HCT116 (cell line): ENCODE data around the gene ANKRD10. TPM values are rescaled to one million over a fixed set of nuclear protein-coding genes. Genes with fewer than 3 reads are reported as not detected.

Source experiments
- ATAC-seq: fragments of 200-7000 bp; cut with Tn5 transposase; 2 replicates; pipeline ENCODE4 v1.9.1; 2020; ENCODE audit warnings: mild to moderate bottlenecking, moderate library complexity
- BruUV-seq: library from RNA; stranded (reverse); fragments of 400-500 nt; replicated peaks from 2 replicates; lab custom pipeline; 2021; lab: Mats Ljungman, UMichigan
- CTCF ChIA-PET: fragments of 300-600 bp; sonication (Branson Sonifier 250); formaldehyde crosslinking; loops from one replicate; lab custom pipeline; 2021; ENCODE audit warnings: antibody characterized with exemption; lab: Charles Lee
- POLR2A ChIA-PET: fragments of 300-600, 350-600 bp; sonication (Branson Sonifier 250); formaldehyde crosslinking; loops from one replicate; lab custom pipeline; 2021; ENCODE audit warnings: antibody characterized with exemption; lab: Charles Lee
- RAD21 ChIA-PET, 2 experiments: fragments of 300-600 bp; sonication (Branson Sonifier 250); formaldehyde crosslinking; loops; one replicate each; lab custom pipeline; 2023; ENCODE audit warnings: low total read pairs in 2 of 2; ENCODE audit not compliant: uncharacterized antibody in 2 of 2, unreplicated experiment in 2 of 2, low non-redundant PET in 1 of 2; lab: Charles Lee
- DNase-seq: peaks from one replicate; pipeline ENCODE4 v3.0.0-alpha.2; 2010; ENCODE audit warnings: low read depth, low spot score
- H2AFZ ChIP-seq: fragments of 200-600 bp; shearing (Covaris generic), sonication (generic); 2 replicates; pipeline ENCODE4 v1.6.1; 2017; ENCODE audit warnings: low read depth, mixed run types, mixed read lengths, antibody characterized with exemption, low read length; ENCODE audit not compliant: poor library complexity, severe bottlenecking
- H3K27ac ChIP-seq: 2 replicates; pipeline ENCODE4 v1.5.1; 2012; ENCODE audit warnings: low read depth, low read length
- H3K27me3 ChIP-seq: fragments of 200-600 bp; sonication (generic); 2 replicates; pipeline ENCODE4 v1.6.1; 2016; ENCODE audit warnings: mixed run types, low read length, mixed read lengths; ENCODE audit not compliant: insufficient read depth
- H3K36me3 ChIP-seq, 2 experiments: fragments of 200-500 bp in 1 of 2; fragments of 200-600 bp in 1 of 2; sonication (Bioruptor generic) in 1 of 2; sonication (generic) in 1 of 2; 2 replicates each; pipeline versions ENCODE4 v1.5.1 to v1.6.1; 2014 to 2016; ENCODE audit warnings: low read length in 2 of 2, inconsistent platforms in 1 of 2, mixed read lengths in 1 of 2, mixed run types in 1 of 2; ENCODE audit not compliant: insufficient read depth in 2 of 2, control insufficient read depth in 1 of 2
- H3K4me1 ChIP-seq, 2 experiments: fragments of 200-600 bp in 1 of 2; sonication (generic) in 1 of 2; 2 replicates each; pipeline versions ENCODE4 v1.5.1 to v1.6.1; 2012 to 2017; ENCODE audit warnings: low read length in 2 of 2, inconsistent platforms in 1 of 2, mild to moderate bottlenecking in 1 of 2, mixed read lengths in 1 of 2, mixed run types in 1 of 2, moderate library complexity in 1 of 2; ENCODE audit not compliant: insufficient read depth in 2 of 2, control insufficient read depth in 1 of 2
- H3K4me2 ChIP-seq: fragments of 200-600 bp; sonication (generic); 2 replicates; pipeline ENCODE4 v1.6.1; 2017; ENCODE audit warnings: mixed run types, low read length, mixed read lengths
- H3K4me3 ChIP-seq, 2 experiments: fragments of 200-600 bp in 1 of 2; sonication (generic) in 1 of 2; replicated peaks in 1 of 2; 2 replicates each; pipeline ENCODE4 v1.5.1; 2011 to 2016; ENCODE audit warnings: low read length in 2 of 2, control low read depth in 1 of 2, low read depth in 1 of 2, mild to moderate bottlenecking in 1 of 2, mixed read lengths in 1 of 2, mixed run types in 1 of 2
- H3K79me2 ChIP-seq: fragments of 200-600 bp; sonication (generic); 2 replicates; pipeline ENCODE4 v1.6.1; 2017; ENCODE audit warnings: mild to moderate bottlenecking, mixed run types, low read length, moderate library complexity, mixed read lengths; ENCODE audit not compliant: insufficient read depth
- H3K9ac ChIP-seq: fragments of 200-600 bp; sonication (generic); 2 replicates; pipeline ENCODE4 v1.6.1; 2016; ENCODE audit warnings: low read length, mixed read lengths
- H3K9me2 ChIP-seq: fragments of 200-600 bp; sonication (generic), shearing (Covaris generic); 2 replicates; pipeline ENCODE4 v1.6.1; 2017; ENCODE audit warnings: mixed run types, mild to moderate bottlenecking, moderate library complexity; ENCODE audit not compliant: insufficient read depth
- H3K9me3 ChIP-seq, 2 experiments: fragments of 200-500 bp in 1 of 2; fragments of 200-600 bp in 1 of 2; sonication (Bioruptor generic) in 1 of 2; sonication (generic) in 1 of 2; 2 replicates each; pipeline ENCODE4 v1.6.1; 2014 to 2017; ENCODE audit warnings: low read length in 2 of 2, mixed read lengths in 2 of 2, inconsistent platforms in 1 of 2, low read depth in 1 of 2, mild to moderate bottlenecking in 1 of 2, mixed run types in 1 of 2, moderate library complexity in 1 of 2; ENCODE audit not compliant: control insufficient read depth in 1 of 2, insufficient read depth in 1 of 2
- H4K20me1 ChIP-seq: fragments of 200-600 bp; sonication (generic), shearing (Covaris generic); 2 replicates; pipeline ENCODE4 v1.6.1; 2017; ENCODE audit warnings: mixed run types, mild to moderate bottlenecking, moderate library complexity; ENCODE audit not compliant: insufficient read depth
- CBX3 ChIP-seq: IDR thresholded peaks from 2 replicates; pipeline ENCODE4 v1.6.1; 2012; ENCODE audit warnings: low read depth
- ELF1 ChIP-seq: IDR thresholded peaks from 2 replicates; pipeline ENCODE4 v1.6.1; 2012; ENCODE audit warnings: low read depth, borderline replicate concordance
- EZH2phosphoT487 ChIP-seq: fragments of 200-600 bp; IDR thresholded peaks from 2 replicates; pipeline ENCODE4 v1.6.1; 2018; ENCODE audit warnings: antibody characterized with exemption, borderline replicate concordance
- FOSL1 ChIP-seq: IDR thresholded peaks from 2 replicates; pipeline ENCODE4 v1.6.1; 2012; ENCODE audit warnings: low read depth
- POLR2AphosphoS5 ChIP-seq: IDR thresholded peaks from 2 replicates; pipeline ENCODE4 v1.6.1; 2011; ENCODE audit warnings: mild to moderate bottlenecking, low read depth, low read length, moderate library complexity
- SIN3A ChIP-seq: IDR thresholded peaks from 2 replicates; pipeline ENCODE4 v1.6.1; 2012; ENCODE audit warnings: low read depth
- SP1 ChIP-seq: IDR thresholded peaks from 2 replicates; pipeline ENCODE4 v1.6.1; 2012; ENCODE audit warnings: low read depth
- SRF ChIP-seq: IDR thresholded peaks from 2 replicates; pipeline ENCODE4 v1.6.1; 2012; ENCODE audit warnings: low read depth
- TCF7L2 ChIP-seq: IDR thresholded peaks from 2 replicates; pipeline ENCODE4 v1.7.0; 2011; ENCODE audit warnings: borderline replicate concordance, inconsistent platforms; ENCODE audit not compliant: insufficient read depth, insufficient read length; ENCODE audit errors: extremely low read depth
- YY1 ChIP-seq: IDR thresholded peaks from 2 replicates; pipeline ENCODE4 v1.6.1; 2011; ENCODE audit warnings: low read length, low read depth, moderate library complexity, mild to moderate bottlenecking; ENCODE audit not compliant: insufficient replicate concordance; ENCODE audit errors: extremely low read depth
- intact Hi-C: fragments of 100-400 bp; cut with micrococcal nuclease; formaldehyde crosslinking; loops from 2 replicates; pipeline ENCODE4 v1.10.0; 2022
- total RNA-seq: library from RNA; stranded (reverse); gene quantifications from one replicate; pipeline ENCODE4 v1.2.1, GENCODE V29; 2021; ENCODE audit not compliant: unreplicated experiment
- TF ChIP-seq, protein P1 (sequence below): IDR thresholded peaks from 2 replicates; pipeline ENCODE4 v1.6.1; 2012
- TF ChIP-seq, protein P2 (sequence below): IDR thresholded peaks from 2 replicates; pipeline ENCODE4 v1.6.1; 2012; ENCODE audit warnings: low read depth
- TF ChIP-seq, protein P3 (sequence below): IDR thresholded peaks from 2 replicates; pipeline ENCODE4 v1.6.1; 2012

The ANKRD10 gene
- total RNA-seq, 1 experiment from 2014 or later, result 173 TPM

DNA sequence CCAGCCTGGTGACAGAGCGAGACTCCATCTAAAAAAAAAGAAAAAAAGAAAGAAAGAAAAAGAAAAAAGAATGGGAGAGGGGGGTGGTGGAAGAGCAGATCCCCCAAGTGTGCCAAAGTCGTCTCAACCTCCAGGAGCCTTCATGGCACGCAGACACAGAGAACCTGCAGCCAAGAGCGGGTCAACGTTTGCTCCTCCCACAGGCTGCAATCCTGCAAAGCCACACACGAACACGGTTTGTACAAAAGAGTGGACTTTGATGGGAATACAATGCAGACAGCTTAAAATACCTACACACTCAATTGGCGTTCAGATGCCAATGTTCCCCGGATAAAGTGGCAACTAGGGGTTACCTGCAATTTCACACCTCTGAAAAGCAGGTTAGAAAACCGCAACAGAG, 29.4 kb downstream of the ANKRD10 start:
- Histone ChIP-seq H4K20me1 (peaks cover 17% of the 10 kb centered on the region), H3K36me3 (peaks cover 0 to 4% of the 10 kb centered on the region in 2 experiments; a peak in 2 of 4 replicates), H3K9ac (no peak overlapping the region), H3K4me1 (peaks cover 0 to 32% of the 10 kb centered on the region in 2 experiments; a peak in 2 of 4 replicates), H3K4me3 (no peak overlapping the region), H3K27me3 (no peaks in the 10 kb centered on the region), H3K4me2 (no peak overlapping the region), H2AFZ (no peak overlapping the region), H3K9me3 (no peaks in the 10 kb centered on the region), H3K9me2 (no peaks in the 10 kb centered on the region), H3K79me2 (no peaks in the 10 kb centered on the region), H3K27ac (no peak overlapping the region)
- intact Hi-C loops, result no loop called here
- RAD21 ChIA-PET, result no interaction called here
- POLR2A ChIA-PET, result no interaction called here
- TF ChIP-seq, protein P1, sequence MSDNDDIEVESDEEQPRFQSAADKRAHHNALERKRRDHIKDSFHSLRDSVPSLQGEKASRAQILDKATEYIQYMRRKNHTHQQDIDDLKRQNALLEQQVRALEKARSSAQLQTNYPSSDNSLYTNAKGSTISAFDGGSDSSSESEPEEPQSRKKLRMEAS, result no peak
- TF ChIP-seq SIN3A, result no peak
- no peak for TF ChIP-seq SRF
- TF ChIP-seq, protein P2, sequence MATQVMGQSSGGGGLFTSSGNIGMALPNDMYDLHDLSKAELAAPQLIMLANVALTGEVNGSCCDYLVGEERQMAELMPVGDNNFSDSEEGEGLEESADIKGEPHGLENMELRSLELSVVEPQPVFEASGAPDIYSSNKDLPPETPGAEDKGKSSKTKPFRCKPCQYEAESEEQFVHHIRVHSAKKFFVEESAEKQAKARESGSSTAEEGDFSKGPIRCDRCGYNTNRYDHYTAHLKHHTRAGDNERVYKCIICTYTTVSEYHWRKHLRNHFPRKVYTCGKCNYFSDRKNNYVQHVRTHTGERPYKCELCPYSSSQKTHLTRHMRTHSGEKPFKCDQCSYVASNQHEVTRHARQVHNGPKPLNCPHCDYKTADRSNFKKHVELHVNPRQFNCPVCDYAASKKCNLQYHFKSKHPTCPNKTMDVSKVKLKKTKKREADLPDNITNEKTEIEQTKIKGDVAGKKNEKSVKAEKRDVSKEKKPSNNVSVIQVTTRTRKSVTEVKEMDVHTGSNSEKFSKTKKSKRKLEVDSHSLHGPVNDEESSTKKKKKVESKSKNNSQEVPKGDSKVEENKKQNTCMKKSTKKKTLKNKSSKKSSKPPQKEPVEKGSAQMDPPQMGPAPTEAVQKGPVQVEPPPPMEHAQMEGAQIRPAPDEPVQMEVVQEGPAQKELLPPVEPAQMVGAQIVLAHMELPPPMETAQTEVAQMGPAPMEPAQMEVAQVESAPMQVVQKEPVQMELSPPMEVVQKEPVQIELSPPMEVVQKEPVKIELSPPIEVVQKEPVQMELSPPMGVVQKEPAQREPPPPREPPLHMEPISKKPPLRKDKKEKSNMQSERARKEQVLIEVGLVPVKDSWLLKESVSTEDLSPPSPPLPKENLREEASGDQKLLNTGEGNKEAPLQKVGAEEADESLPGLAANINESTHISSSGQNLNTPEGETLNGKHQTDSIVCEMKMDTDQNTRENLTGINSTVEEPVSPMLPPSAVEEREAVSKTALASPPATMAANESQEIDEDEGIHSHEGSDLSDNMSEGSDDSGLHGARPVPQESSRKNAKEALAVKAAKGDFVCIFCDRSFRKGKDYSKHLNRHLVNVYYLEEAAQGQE, result no peak
- no peak for TF ChIP-seq POLR2AphosphoS5
- TF ChIP-seq CBX3, result no peak
- no peak for TF ChIP-seq EZH2phosphoT487
- no peak for TF ChIP-seq FOSL1
- TF ChIP-seq, protein P3, sequence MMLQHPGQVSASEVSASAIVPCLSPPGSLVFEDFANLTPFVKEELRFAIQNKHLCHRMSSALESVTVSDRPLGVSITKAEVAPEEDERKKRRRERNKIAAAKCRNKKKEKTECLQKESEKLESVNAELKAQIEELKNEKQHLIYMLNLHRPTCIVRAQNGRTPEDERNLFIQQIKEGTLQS, result no peak
- no peak for TF ChIP-seq SP1
- TF ChIP-seq ELF1, result no peak
- TF ChIP-seq YY1, result no peak
- TF ChIP-seq TCF7L2, result no peak
- BruUV-seq, result no TSS peak
- ATAC-seq (no peak), DNase-seq (no peak)
- CTCF ChIA-PET, result no interaction called here
